PFSK-1 (cell line): ENCODE data around the gene SPDYE4.

ENCODE experiments used
- FOXP2 ChIP-seq: optimal IDR thresholded peaks from 2 replicates; pipeline ENCODE3; 2011; ENCODE audit warnings: borderline replicate concordance, control low read depth, inconsistent platforms; ENCODE audit not compliant: insufficient read depth; ENCODE audit errors: extremely low read length, extremely low read depth
- POLR2AphosphoS5 ChIP-seq: IDR thresholded peaks from 2 replicates; pipeline ENCODE4 v1.6.1; 2012; ENCODE audit warnings: low read depth, mild to moderate bottlenecking, control low read depth, low read length, moderate library complexity
- REST ChIP-seq, 2 experiments: IDR thresholded peaks; 2 replicates each; pipeline versions ENCODE4 v1.6.1 to v1.8.0; 2011 to 2012; ENCODE audit warnings: low read depth in 2 of 2, low read length in 2 of 2, control low read depth in 1 of 2, inconsistent platforms in 1 of 2, mild to moderate bottlenecking in 1 of 2, moderate library complexity in 1 of 2; ENCODE audit not compliant: insufficient read depth in 1 of 2
- SIN3A ChIP-seq: IDR thresholded peaks from 2 replicates; pipeline ENCODE4 v1.6.1; 2012; ENCODE audit warnings: mild to moderate bottlenecking, low read length, moderate library complexity, borderline replicate concordance; ENCODE audit not compliant: insufficient read depth
- TAF1 ChIP-seq: IDR thresholded peaks from 2 replicates; pipeline ENCODE4 v1.6.1; 2012; ENCODE audit warnings: low read length, control low read depth, borderline replicate concordance; ENCODE audit not compliant: insufficient read depth

The SPDYE4 gene

GRCh38 chr17:8740486-8740885, 17.9 kb downstream of the SPDYE4 start:
- no peak for TF ChIP-seq SIN3A
- no peak for TF ChIP-seq REST (IDR thresholded peaks at IDR 0.05; ENCODE audit: insufficient read depth in 1 of 2, low read depth in 2 of 2, low read length in 2 of 2)
- no peak for TF ChIP-seq POLR2AphosphoS5
- no peak for TF ChIP-seq FOXP2
- TF ChIP-seq TAF1: no peak

GRCh38 chr17:8739097-8739496, 19.2 kb downstream of the SPDYE4 start:
- no peak for TF ChIP-seq REST (IDR thresholded peaks at IDR 0.05; ENCODE audit: insufficient read depth in 1 of 2, low read depth in 2 of 2, low read length in 2 of 2)
- no peak for TF ChIP-seq TAF1
- no peak for TF ChIP-seq SIN3A
- TF ChIP-seq FOXP2: no peak

- TF ChIP-seq TAF1 (no peak), FOXP2 (no peak), REST (IDR thresholded peaks at IDR 0.05; ENCODE audit: insufficient read depth in 1 of 2, low read depth in 2 of 2, low read length in 2 of 2) (no peak), SIN3A (no peak), POLR2AphosphoS5 (no peak)
These were observed 21.6 kb downstream of the SPDYE4 start for GRCh38 chr17:8736796-8737195.

- TF ChIP-seq TAF1 (no peak), SIN3A (no peak), REST (IDR thresholded peaks at IDR 0.05; ENCODE audit: insufficient read depth in 1 of 2, low read depth in 2 of 2, low read length in 2 of 2) (no peak), POLR2AphosphoS5 (no peak), FOXP2 (no peak)
These were observed 22.0 kb downstream of the SPDYE4 start for GRCh38 chr17:8736362-8736761.
